Pons (tissue), 1 donor: ENCODE results near the gene ACSS1.
A peak's percentile ranks its signal among the peaks of the same experiment; 100 is the strongest.

Experiments used
- DNase-seq: peaks from one replicate; pipeline ENCODE4 v3.0.0-alpha.2; 2016; ENCODE audit warnings: low spot score

ACSS1 gene

DNA sequence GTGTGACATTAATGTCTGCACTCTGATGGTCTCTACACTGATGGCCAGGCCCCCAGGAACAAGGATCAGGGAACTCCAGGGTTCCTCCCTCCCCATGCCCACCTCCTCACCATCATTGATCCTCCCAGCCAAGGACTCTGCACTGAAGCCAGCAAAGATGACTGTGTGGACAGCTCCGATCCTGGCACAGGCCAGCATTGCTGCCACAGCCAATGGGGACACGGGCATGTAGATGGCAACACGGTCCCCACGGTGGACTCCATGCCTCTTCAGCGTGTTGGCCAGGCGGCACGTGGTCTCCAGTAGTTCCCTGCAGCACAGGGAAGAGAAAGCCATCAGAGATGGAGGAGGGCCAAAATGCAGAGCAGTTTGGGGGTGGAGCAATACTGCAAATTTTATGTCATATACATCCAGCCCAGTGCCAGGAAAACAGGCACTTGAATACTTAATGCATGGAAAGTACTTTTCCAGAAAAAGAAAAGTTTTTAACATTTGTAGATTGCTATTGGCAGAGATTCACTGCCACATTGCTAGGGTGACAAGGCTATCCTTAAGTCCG, 27.2 kb downstream of the ACSS1 start:
- no peak for DNase-seq

DNA sequence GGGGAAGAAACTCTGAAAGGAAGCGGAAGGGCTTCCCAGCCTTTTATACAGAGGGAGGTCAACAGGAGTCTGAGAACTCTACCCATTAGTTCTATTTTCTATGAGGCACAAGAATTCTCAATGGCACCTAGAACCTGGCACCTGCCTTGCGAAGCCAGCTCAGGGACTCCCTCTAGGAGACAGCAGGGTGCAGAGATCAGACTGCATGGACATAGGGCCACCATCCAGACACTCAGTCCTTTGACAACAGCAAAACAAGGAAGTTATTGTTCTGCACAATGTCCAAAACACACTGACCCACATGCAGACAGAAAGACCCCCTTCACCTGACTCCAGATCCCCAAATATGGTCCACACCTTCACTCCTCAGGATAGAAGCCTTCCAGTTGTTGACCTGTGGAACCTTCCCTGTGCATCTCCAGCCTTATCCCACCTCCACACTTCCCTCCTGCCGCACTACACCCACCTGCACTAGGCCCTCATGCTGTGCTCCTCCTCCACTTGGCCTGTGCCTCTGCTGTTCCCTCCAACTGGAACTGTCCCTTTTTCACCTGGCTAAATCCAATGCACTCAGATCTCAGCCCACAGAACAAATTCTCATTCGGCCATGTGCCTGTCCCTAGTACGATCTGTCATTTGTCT, 27.8 kb downstream of the ACSS1 start:
- peak; percentile 85 for DNase-seq

DNA sequence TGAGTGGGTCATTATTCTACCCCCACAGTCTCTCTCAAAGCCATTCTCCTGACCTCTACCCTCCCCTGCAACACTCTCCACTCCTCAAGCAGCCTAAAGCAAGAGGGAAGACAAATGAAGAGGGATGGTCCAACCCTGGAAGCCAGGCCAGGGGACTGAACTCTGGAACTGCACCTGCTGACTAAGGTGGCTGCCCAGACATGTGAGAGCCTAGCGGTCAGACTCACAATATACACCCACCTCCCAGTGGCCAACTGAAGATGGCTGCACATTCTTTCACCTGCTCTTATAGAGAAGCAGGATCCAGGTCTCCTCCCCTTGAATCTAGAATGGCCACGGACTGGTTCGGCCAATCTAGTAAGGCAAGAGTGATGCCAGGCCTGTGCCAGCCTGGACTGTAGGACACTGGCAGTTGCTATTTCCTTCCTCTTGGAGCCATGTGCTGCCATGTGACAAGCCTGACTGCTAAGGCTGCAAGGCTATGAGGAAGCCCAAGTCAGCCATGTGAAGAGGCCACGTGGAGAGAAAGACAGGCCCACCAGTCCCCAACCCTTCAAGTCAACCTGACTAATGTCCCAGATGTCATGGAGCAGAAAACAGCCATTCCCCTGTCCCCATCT, 31.8 kb downstream of the ACSS1 start:
- DNase-seq, result peak; percentile 46

DNA sequence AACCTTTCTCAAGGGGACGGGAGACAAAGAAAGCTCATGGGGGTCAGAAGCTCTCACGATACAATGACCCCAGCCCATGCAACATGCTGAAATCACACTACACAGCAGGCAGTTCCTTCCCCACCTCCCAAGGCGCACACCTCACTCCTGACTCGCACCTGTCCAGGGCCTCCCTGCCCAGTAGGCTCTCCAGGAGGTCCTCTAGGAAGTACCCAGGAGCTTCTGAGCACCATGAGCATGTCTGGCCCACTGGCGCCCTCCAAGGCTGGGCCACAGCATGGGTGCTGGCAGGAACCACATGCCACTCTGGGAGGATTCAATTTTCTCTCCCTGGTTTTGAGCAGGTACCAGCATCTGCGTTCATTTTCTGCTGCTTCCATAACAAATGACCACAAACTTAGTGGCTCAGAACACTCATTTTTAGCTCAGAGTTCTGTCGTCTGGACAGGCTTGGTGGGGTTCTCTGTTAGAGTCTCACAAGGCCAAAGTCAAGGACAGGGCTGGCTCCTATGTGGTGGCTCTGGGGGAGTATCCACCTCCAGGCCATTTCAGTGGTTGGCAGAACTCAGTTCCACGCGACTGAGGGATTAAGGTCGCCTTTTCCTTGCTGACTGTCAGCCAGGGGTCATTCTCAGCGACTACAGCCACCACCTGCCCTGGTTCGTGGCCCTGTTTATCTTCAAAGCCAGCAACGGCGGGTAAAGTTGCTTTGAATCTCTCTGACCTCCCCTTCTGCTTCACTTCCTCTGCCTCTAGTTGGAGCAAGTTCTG, 32.7 kb downstream of the ACSS1 start:
- DNase-seq, result no peak

DNA sequence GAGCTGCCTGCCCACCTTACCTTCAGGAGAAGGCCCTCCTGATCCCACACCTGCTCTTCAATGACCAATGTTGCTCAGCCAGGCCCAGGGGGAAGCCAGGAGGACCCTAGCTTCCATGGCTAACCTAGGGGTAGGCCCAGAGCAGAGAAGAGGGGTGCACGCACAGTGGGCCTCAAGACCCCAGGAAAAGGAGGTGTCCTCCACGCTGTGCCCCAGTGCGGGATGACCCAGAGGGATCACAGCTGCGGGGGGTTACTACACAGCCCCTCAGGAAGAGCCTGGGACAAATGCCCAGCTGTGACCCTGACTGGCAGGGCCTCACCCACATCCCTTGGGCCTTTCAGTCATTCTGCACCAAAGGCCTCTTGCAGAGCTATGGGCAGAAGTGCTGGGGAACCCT, 33.8 kb downstream of the ACSS1 start:
- no peak for DNase-seq

DNA sequence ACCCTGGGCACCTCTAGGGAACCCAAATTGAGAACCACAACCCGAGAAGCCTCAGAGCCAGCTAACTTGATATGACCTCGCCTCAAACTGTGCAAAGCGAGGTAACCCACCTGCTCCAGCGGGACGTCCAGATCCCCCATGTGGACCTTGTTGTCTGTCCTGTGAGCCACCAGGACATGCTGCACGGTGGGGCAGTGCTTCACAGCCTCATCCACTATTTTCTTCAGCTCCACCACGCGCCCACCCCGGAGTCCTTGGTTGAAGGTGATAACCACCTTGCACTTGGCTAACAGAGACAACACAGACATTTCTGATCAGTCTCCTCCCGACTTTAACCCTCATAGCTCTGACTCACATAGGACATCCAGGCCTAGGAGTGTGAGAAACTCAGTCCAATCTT, 34.6 kb downstream of the ACSS1 start:
- DNase-seq, result no peak

DNA sequence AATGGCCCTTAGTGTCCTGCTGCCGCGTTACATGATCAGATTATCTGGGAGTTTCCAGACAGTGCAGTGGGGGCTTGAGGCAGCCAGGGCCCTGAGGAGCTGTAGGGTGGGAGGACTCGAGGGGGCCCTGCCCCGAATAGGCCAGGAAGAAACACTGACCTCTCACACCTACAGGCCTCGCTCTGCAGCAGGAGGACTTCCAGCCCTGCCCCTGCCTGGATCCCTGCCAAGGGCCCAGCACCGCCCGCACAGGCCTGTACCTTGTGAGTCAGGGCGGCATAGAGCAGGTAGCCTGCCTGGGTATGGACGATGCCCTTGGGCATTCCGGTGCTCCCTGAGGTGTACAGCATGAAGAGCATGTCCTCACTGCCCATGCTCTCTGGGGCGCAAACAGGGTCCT, 35.3 kb downstream of the ACSS1 start:
- no peak for DNase-seq

DNA sequence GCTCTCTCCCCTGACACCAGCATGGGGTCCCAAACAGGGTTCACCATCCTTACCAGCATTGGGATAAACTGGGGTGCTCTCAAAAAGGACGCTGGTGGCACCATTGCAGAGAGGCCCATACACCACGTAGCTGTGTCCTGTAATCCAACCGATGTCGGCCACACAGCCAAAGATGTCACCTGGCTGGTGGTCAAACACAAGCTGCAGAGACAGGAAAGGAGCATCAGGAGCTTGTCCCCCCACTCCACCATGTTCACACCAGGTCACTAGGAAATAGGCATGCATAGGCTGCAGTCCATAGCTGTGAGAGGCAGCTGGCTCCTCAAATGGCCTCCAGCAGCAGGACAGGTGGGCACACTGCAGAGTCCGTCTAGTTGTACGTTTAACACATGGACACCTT, 36.6 kb downstream of the ACSS1 start:
- DNase-seq, result no peak

DNA sequence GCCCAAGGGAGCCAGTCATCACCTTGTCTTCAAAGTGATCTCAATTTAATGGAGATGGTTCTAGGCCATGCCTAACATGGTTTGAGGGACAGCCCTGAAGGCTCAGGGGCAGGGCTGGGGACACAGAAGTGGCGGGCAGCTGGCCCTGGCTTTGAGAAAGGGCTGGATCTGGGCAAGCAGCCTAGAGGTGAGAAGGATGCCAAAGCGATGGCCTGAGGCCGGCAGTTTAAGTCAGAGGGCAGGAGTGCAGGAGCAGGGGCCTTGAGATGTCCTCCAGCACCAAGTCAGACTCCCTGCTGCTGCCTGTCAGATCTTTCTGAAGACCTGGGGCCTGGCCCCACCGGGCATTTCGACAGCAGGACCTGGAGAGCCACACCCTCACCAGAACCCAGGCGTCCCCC, 37.0 kb downstream of the ACSS1 start:
- no peak for DNase-seq

DNA sequence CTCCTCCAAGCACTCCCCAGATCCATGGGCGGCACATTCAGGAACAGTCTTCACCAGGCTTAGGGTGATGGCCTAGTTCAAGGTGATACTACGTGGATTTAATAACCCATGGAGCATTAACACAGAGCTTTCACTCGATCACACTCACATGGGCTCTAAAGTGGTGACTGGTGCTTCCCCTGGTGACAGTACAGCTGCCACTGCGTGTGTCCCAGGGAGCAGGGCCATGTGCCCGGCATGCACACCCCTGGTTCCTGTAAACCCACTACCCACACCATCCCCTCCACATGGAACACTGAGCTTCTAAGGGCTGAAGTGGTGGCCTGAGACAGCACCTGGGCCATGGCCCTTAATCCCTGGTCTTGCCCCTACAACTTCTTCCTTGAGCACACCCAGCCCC, 37.6 kb downstream of the ACSS1 start:
- DNase-seq, result no peak

DNA sequence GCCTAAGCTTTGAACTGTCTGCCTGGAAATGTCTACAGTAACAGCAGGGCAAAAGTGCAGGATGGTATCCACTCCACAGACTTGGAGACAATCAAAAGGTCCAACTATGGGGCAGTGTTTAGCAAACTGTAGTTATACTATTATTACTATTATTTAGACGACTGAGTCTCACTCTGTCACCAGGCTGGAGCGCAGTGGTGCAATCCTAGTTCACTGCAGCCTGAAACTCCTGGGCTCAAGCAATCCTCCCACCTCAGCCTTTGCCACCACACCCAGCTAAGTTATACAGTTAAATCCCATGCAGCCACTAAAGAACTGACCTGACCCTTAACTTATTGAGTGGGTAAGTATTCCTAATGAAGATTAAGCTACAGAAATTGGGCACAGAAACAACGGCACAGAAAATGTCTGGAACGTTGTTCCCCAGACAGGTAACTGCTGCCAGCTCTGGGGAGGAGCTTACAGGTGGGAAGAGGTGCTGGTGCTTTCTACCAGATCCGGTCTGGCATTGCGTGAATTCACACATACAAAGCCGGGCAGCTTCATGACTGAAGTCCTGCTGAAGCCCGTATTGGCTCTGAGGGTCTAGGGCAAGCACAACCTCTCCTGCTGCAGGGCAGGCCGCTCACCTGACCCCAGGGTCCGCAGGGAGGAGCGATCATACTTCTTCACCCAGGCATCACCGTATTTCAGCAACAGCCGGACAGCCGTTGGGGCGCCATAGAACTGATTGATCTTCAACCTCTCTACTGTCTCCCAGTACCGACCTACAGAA, 38.4 kb downstream of the ACSS1 start:
- no peak for DNase-seq

DNA sequence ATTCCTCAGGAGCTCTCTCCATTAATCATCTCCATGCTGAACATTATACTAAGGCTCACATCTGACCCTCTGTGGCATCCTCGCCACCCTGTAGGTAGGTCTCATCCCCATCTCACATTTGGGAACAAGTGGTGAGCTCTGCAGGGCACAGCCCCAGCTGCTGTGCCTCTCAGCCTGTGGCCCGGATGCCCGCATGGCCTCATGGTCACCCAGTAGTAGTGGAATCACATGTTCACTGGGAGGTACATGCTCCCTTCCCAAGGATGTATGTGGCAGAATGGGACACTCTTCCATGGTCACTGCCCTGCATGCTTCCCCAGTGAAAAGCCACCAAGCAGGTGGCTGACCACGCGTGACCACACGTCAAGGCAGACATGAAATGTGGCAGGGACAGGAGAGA, 39.1 kb downstream of the ACSS1 start:
- DNase-seq, result no peak

DNA sequence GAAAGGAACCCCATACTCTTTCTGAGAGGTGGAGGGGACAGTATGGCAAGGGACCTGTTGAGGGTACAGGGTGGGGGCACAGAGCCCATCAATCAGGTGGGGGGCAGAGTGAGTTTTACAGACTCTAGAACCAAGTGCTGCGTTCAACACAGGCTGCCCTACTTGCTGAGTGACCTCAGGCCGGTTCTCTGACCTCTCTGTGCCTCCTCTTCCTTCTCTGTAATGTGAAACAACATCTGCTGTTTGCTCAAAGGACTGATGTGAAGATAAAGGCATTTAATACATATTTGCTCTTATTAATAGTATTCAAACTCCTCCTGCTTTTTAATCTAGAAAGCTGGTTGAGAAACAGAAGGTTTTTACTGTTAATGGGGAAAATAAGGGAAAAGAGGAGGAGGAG, 39.5 kb downstream of the ACSS1 start:
- DNase-seq, result no peak

DNA sequence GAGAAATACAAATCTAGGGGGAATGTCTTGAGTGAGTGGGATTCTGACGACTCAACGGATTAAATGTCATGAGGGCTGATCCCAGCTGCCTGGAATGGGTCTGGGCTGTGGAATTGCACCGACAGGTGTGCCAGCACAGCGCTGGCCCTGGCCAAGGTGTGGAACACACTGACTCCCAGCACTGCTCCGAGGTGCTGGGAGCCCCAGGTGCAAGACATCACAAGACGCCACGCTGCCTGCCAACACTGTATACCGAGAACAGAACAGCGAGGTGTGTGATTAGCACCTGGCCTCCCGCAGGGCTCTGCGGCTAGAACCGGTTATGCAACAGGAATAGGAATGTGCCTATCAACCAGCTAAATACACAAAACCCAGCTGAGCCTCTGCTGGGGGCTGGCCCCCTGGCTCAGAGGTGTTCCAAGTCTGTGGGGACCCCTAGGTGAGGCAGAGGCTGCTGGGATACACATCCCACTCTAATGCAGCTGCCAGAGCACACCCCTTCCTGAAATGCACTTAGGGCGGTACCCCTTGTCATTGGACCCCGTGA, 40.6 kb downstream of the ACSS1 start:
- DNase-seq, result no peak

DNA sequence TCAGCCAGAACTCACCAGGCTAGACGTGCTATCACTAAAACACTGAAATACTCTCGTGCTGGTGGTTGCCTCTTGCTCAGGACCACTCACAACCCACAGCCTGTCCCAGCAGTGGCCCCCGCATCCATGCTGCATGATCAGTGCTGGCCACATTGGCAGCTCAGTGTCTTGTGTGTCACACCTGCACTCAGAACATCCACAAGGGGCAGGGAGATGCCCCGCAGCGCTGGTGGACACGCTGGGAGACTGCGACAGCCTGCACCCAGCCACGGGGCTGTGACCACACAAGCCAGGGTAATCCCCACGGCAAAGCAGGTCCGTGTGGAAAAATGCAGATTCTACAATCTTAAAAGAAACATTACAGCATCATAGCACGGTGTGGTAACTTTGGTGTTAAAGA, 41.5 kb downstream of the ACSS1 start:
- DNase-seq, result no peak

DNA sequence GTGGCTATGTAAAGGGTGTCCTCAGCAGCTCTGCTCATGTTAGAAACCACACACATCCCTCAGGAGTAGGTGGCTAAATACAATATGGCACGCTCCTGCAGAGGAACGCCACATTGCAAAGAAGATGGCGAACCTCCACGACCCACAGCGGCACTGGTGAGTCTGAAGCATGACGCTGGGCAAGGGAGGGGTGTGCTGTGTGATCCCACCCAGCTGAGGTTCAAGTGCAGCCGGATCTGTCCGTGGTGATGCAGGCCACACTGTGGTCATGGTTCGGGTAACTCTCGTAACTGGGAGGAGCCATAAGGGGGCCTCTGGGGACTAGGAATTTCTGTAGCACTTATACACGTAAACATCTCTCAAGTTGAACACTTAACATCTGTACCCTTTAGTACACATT, 42.0 kb downstream of the ACSS1 start:
- DNase-seq, result no peak

DNA sequence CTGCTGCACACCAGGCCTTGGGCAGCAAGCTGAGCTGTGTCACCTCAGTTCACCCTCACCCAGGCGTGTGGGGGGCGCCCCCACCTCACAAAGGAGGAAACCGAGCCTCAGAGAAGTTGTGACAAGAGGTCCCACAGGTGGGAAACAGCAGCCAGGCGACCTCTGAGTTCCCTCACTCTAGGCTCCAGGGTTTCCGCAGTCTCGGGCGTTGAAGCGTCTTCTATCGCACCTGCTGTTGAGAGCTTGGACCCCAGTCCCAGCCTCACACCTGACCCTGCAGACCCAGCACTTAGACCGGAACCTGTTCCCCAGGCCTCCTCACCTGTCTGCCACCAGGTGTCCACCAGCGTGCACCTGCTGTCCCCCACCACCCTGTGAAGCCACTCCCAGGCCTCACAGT, 43.1 kb downstream of the ACSS1 start:
- DNase-seq, result no peak

DNA sequence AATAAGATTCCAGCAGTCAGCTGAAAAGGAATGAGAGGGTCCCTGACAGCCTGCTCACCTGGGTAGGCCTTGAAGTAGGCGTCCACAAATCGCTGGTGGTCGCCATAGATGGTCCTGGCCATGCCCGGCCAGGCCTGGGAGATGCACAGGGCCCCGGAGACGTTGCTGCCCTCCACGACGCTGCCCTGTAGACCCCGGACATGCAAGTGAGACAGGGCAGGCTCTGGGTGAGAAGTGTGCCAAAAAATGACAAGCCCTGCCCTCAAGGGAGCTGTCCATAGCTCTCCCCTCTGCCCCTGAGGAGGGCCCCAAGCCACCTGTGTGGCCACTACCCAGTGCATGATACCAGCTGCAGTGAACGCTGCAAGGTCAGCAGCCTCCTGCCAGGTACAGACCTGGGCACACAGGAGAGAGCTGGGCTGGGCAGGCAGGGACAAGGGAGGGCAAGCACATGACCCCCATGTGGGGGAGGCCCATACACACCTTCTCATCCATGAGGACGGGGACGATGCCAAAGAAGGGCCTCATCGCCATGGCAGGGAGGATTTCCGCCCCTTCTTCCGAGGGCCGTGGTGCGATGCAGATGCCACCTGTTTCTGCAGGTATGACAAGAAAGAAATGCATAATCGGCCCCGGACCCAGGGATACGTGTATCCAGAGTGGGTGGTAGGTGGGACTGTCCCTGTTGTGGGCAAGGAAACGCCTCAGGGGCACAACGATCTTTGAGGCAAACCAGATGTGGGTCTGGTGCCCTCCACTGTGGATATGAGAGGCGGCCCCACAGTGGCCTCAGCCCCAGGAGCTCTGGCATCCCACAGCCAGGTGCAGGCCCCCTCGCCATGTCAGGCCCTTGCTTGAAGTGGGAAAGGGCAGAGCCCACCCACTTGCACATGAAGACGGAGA, 44.2 kb downstream of the ACSS1 start:
- no peak for DNase-seq

DNA sequence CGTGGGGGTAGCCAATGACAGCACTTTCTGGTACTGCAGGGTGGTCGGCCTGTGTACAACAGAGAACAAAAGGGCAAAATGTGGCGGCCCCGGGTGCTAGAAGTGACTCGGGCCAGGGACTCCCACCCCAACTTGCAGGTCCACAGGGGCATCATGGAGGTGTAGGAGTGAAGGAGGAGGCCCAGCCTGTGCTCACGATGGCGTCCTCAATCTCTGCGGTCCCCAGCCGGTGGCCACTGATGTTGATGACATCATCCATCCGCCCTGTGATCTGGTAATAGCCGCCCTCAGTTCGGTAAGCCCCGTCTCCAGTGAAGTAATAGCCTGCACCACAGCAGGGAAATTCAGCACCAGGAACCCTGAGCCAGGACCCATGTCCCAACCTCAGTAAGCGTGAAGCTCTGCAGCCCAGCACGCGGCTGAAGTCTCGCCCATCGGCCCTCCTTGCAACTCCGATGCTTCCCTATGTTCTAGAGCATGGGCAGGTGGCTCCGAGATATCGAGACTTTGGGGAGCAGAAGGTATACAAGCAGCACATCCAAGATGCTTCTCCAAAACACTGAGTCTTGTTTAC, 45.2 kb downstream of the ACSS1 start:
- no peak for DNase-seq

DNA sequence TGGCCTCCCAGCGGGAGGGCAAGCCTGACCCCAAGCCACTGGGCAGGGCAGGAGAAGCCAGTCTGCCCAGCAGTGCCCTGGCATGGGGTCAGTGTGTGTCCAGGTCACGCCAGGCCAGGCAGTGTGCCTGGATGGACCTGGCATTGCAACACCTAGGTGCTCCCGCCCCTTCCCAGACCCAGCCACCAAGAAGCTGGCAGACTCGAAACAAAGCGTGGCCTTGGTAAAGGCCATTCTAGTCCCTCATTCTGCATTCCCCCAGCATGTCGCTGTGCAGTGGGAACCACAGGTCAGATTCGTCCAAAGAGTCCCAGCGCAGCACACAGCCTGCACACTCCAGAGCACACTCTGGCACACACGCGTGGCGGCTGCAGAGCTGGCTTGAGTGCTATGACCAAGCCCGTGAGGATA, 46.1 kb downstream of the ACSS1 start:
- DNase-seq, result no peak

DNA sequence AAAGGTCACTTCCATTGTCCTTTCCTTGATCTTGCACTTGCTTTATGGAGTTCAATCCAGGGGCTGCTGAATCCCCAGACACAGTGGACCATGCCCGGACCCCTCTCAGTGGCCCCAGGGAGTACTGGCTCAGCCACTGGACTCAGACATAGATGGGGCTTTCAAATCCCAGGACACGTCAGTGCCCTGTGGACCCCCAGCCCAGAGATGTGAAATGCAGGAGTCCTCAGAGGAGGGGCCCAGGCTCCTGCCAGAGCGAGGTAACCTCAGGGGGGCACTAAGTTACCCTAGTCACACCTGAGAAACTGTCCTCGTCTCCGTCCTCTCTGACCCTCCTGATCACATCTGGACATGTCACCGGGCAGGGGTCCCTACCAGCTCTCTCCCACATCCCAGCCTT, 46.7 kb downstream of the ACSS1 start:
- no peak for DNase-seq
